ENCODE measurements around the gene IL4. TPM values are rescaled to one million over a fixed set of nuclear protein-coding genes. Genes with fewer than 3 reads are reported as not detected.
A peak's percentile ranks its signal among the peaks of the same experiment; 100 is the strongest.

IL4 gene
- total and polyA plus RNA-seq, 9 of the 15 experiments (the other 6 are each of a cell fraction or from before 2014, with no cell fraction given), result 0.22 to 0.62 TPM; not detected in 7

DNA sequence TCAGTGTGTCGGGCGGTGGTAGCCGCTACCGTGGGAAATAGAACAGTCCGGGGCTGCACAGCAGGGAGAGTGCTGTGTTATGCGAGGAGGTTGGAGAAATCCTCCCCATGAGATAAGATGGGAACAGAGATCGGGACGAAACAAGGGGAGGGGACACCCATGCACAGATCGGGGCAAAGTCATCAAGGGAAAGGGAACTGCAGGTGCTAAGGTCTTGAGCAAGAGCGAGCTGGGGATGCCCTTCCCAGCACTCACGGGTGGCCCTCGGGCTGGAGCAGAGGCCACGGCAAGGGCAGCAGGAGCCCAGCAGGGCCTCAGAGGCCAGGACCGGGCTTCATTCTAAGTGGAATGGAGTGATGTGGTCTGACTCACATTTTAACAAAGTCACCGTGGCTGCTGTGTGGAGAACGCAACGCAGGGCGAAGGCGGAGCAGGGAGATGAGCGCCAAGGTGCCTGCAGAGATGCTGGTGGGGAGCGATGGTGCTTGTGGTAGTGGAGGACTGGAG is 8.2 kb upstream of the IL4 start:
- TF ChIP-seq, protein P1, sequence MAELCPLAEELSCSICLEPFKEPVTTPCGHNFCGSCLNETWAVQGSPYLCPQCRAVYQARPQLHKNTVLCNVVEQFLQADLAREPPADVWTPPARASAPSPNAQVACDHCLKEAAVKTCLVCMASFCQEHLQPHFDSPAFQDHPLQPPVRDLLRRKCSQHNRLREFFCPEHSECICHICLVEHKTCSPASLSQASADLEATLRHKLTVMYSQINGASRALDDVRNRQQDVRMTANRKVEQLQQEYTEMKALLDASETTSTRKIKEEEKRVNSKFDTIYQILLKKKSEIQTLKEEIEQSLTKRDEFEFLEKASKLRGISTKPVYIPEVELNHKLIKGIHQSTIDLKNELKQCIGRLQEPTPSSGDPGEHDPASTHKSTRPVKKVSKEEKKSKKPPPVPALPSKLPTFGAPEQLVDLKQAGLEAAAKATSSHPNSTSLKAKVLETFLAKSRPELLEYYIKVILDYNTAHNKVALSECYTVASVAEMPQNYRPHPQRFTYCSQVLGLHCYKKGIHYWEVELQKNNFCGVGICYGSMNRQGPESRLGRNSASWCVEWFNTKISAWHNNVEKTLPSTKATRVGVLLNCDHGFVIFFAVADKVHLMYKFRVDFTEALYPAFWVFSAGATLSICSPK (IDR thresholded peaks at IDR 0.05; ENCODE audit: borderline replicate concordance), result no peak
- TF ChIP-seq CTBP1 (IDR thresholded peaks at IDR 0.05; ENCODE audit: borderline replicate concordance), result peak; percentile 33; the same call in 1 of the 2 replicates
- TF ChIP-seq, protein P2, sequence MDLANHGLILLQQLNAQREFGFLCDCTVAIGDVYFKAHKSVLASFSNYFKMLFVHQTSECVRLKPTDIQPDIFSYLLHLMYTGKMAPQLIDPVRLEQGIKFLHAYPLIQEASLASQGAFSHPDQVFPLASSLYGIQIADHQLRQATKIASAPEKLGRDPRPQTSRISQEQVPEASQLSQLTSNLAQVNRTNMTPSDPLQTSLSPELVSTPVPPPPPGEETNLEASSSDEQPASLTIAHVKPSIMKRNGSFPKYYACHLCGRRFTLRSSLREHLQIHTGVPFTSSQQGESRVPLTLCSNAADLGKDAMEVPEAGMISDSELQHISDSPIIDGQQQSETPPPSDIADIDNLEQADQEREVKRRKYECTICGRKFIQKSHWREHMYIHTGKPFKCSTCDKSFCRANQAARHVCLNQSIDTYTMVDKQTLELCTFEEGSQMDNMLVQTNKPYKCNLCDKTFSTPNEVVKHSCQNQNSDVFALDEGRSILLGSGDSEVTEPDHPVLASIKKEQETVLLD (IDR thresholded peaks at IDR 0.05), result 0 out of 2 replicates have a peak, but pooled peaks have one; percentile 12
- TF ChIP-seq CEBPB (tag; IDR thresholded peaks at IDR 0.05), result peak; percentile 46
- TF ChIP-seq ARID3B (CRISPR knock-in tag; IDR thresholded peaks at IDR 0.05; ENCODE audit: borderline replicate concordance), result 0 out of 2 replicates have a peak, but pooled peaks have one; percentile 27
- TF ChIP-seq NR4A1 (CRISPR knock-in tag; IDR thresholded peaks at IDR 0.05), result no peak
- 0 out of 2 replicates have a peak, but pooled peaks have one; percentile 22 for TF ChIP-seq NR4A1 (tag; IDR thresholded peaks at IDR 0.05)
- TF ChIP-seq, protein P3, sequence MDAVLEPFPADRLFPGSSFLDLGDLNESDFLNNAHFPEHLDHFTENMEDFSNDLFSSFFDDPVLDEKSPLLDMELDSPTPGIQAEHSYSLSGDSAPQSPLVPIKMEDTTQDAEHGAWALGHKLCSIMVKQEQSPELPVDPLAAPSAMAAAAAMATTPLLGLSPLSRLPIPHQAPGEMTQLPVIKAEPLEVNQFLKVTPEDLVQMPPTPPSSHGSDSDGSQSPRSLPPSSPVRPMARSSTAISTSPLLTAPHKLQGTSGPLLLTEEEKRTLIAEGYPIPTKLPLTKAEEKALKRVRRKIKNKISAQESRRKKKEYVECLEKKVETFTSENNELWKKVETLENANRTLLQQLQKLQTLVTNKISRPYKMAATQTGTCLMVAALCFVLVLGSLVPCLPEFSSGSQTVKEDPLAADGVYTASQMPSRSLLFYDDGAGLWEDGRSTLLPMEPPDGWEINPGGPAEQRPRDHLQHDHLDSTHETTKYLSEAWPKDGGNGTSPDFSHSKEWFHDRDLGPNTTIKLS (IDR thresholded peaks at IDR 0.05; ENCODE audit: borderline replicate concordance, low read depth), result no peak
- 0 out of 2 replicates have a peak, but pooled peaks have one; percentile 0 for TF ChIP-seq FOSL1 (tag; conservative IDR thresholded peaks at IDR 0.05)
- TF ChIP-seq, protein P4, sequence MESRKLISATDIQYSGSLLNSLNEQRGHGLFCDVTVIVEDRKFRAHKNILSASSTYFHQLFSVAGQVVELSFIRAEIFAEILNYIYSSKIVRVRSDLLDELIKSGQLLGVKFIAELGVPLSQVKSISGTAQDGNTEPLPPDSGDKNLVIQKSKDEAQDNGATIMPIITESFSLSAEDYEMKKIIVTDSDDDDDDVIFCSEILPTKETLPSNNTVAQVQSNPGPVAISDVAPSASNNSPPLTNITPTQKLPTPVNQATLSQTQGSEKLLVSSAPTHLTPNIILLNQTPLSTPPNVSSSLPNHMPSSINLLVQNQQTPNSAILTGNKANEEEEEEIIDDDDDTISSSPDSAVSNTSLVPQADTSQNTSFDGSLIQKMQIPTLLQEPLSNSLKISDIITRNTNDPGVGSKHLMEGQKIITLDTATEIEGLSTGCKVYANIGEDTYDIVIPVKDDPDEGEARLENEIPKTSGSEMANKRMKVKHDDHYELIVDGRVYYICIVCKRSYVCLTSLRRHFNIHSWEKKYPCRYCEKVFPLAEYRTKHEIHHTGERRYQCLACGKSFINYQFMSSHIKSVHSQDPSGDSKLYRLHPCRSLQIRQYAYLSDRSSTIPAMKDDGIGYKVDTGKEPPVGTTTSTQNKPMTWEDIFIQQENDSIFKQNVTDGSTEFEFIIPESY (CRISPR knock-in tag; IDR thresholded peaks at IDR 0.05), result peak; percentile 27; the same call in 1 of the 2 replicates
- TF ChIP-seq ELF4 (CRISPR knock-in tag; IDR thresholded peaks at IDR 0.05), result 0 out of 2 replicates have a peak, but pooled peaks have one; percentile 19
- TF ChIP-seq MED1 (CRISPR knock-in tag; IDR thresholded peaks at IDR 0.05; ENCODE audit: borderline replicate concordance), result no peak
- Histone ChIP-seq H3K4me3 (no peak overlapping the region), H3K4me2 (ENCODE audit: insufficient read depth, low read length) (peak overlapping the region; percentile 48; the same call in 1 of the 2 replicates), H3K4me1 (replicated peaks in 1 of 2; ENCODE audit: control insufficient read depth in 2 of 2, insufficient read depth in 2 of 2, low read length in 2 of 2) (peaks cover 65 to 76% of the 10 kb centered on the region in 2 experiments), H3K9ac (ENCODE audit: insufficient read depth in 1 of 2, low read depth in 2 of 2, low read length in 2 of 2) (peak overlapping the region; percentile 10 to 83; a peak in 3 of 4 replicates), H3K79me2 (ENCODE audit: control insufficient read depth, insufficient read depth, low read length) (no peaks in the 10 kb centered on the region), H4K20me1 (replicated peaks; ENCODE audit: control insufficient read depth, insufficient read depth, low read length) (no peaks in the 10 kb centered on the region), H3K9me1 (ENCODE audit: control insufficient read depth, insufficient read depth, low read length) (no peaks in the 10 kb centered on the region), H3K36me3 (ENCODE audit: control insufficient read depth, insufficient read depth, low read length) (no peaks in the 10 kb centered on the region), H3K27me3 (ENCODE audit: control insufficient read depth in 2 of 2, insufficient read depth in 2 of 2, low read length in 2 of 2) (no peaks in the 10 kb centered on the region), H3K27ac (ENCODE audit: extremely low read depth, low read depth, low read length) (no peak overlapping the region), H3K9me3 (replicated peaks; ENCODE audit: control insufficient read depth, insufficient read depth, low read depth, low read length) (no peaks in the 10 kb centered on the region), H2AFZ (ENCODE audit: low read depth, low read length) (peak overlapping the region; percentile 78)
- ATAC-seq (no peak), FAIRE-seq (no peak), DNase-seq (ENCODE audit: extremely low read depth in 1 of 4, low spot score in 3 of 4) (peak in 1 of 4 experiments; percentile 31)
- CTCF ChIA-PET (ENCODE audit: low intra/inter-chr PET ratio), result no interaction called here
- POLR2A ChIA-PET, result interaction anchor here (0.6 to 2.5 kb wide), 8 partner anchors 9 to 118 kb away, joined by 3 to 12 read pairs (median 4); partner anchors contain the start of gene IL4
- in situ Hi-C loops (cut with MboI) (no loop called here), intact Hi-C loops (cut with micrococcal nuclease) (no loop called here)
- 36% methylated on average over 19 of the region's 21 CpGs for WGBS (ENCODE audit: insufficient coverage, low coverage, missing lambda C conversion rate)
- BruUV-seq (replicated peaks), result no TSS peak

Measured in K562 (cell line).